H1 (cell line): ENCODE results near the gene PSMB3. TPM values are rescaled to one million over a fixed set of nuclear protein-coding genes. Genes with fewer than 3 reads are reported as not detected.

Source experiments
- CTCF ChIA-PET: fragments of 300-600 bp; sonication (Branson Sonifier 250); formaldehyde crosslinking; loops from one replicate; lab custom pipeline; 2021; ENCODE audit not compliant: partially characterized antibody; lab: Charles Lee
- POLR2A ChIA-PET: fragments of 300-600 bp; sonication (Branson Sonifier 250); formaldehyde crosslinking; loops from one replicate; lab custom pipeline; 2021; ENCODE audit warnings: inconsistent platforms; ENCODE audit not compliant: partially characterized antibody; lab: Charles Lee
- DNase-seq, 2 experiments: peaks; one replicate each; pipeline versions ENCODE4 v3.0.0 to v3.0.0-alpha.2; 2010 to 2022; ENCODE audit warnings: low spot score in 2 of 2, low read depth in 1 of 2, mixed read lengths in 1 of 2
- FAIRE-seq: peaks from 2 replicates; lab custom pipeline; 2011; peaks lifted over from hg19 to GRCh38; lab: Jason Lieb, UNC
- H2AFZ ChIP-seq: 2 replicates; pipeline ENCODE4 v1.8.1; 2012; ENCODE audit warnings: low read length, inconsistent platforms
- H2AK5ac ChIP-seq: 2 replicates; pipeline ENCODE4 v1.6.1; 2013; ENCODE audit warnings: low read depth, low read length
- H2BK120ac ChIP-seq: replicated peaks from 2 replicates; pipeline ENCODE3; 2013; ENCODE audit warnings: low read depth, low read length, inconsistent platforms
- H2BK12ac ChIP-seq: 2 replicates; pipeline ENCODE4 v1.6.1; 2013; ENCODE audit warnings: low read depth, low read length
- H2BK15ac ChIP-seq: 2 replicates; pipeline ENCODE4 v1.6.1; 2013; ENCODE audit warnings: low read length
- H2BK20ac ChIP-seq: 2 replicates; pipeline ENCODE4 v1.6.1; 2013; ENCODE audit warnings: low read length
- H2BK5ac ChIP-seq: 2 replicates; pipeline ENCODE4 v1.6.1; 2013; ENCODE audit warnings: low read depth, low read length
- H3K14ac ChIP-seq: 2 replicates; pipeline ENCODE4 v1.6.1; 2013; ENCODE audit warnings: inconsistent platforms; ENCODE audit not compliant: insufficient read length
- H3K18ac ChIP-seq: 2 replicates; pipeline ENCODE4 v1.6.1; 2013; ENCODE audit warnings: low read length; ENCODE audit errors: extremely low read depth
- H3K23ac ChIP-seq: 2 replicates; pipeline ENCODE4 v1.6.1; 2013; ENCODE audit warnings: inconsistent platforms; ENCODE audit not compliant: insufficient read length
- H3K23me2 ChIP-seq: 2 replicates; pipeline ENCODE4 v1.6.1; 2013; ENCODE audit warnings: low read depth, low read length
- H3K27ac ChIP-seq: 2 replicates; pipeline ENCODE4 v1.6.1; 2011; ENCODE audit warnings: low read depth, low read length, inconsistent platforms
- H3K27me3 ChIP-seq, 4 experiments: replicated peaks in 1 of 4; 1 replicate in 1 of 4; 2 replicates in 3 of 4; pipeline versions ENCODE4 v1.6.1 to v1.8.1; 2011 to 2013; ENCODE audit warnings: low read length in 3 of 4, mild to moderate bottlenecking in 3 of 4, inconsistent platforms in 2 of 4, mixed read lengths in 2 of 4, moderate library complexity in 1 of 4; ENCODE audit not compliant: control insufficient read depth in 3 of 4, insufficient read depth in 3 of 4; ENCODE audit errors: extremely low read depth in 1 of 4
- H3K36me3 ChIP-seq, 4 experiments: 2 replicates each; pipeline versions ENCODE4 v1.6.1 to v1.8.1; 2011 to 2013; ENCODE audit warnings: mild to moderate bottlenecking in 4 of 4, low read length in 3 of 4, moderate library complexity in 2 of 4, control low read depth in 1 of 4, inconsistent platforms in 1 of 4; ENCODE audit not compliant: insufficient read depth in 4 of 4, control insufficient read depth in 2 of 4
- H3K4ac ChIP-seq: replicated peaks from 2 replicates; pipeline ENCODE3; 2013; ENCODE audit warnings: low read length, low read depth, mixed read lengths, inconsistent platforms; ENCODE audit not compliant: insufficient read length
- H3K4me1 ChIP-seq, 4 experiments: replicated peaks in 1 of 4; 1 replicate in 1 of 4; 2 replicates in 3 of 4; pipeline versions ENCODE4 v1.6.1 to v1.8.1; 2011 to 2013; ENCODE audit warnings: low read length in 3 of 4, inconsistent platforms in 2 of 4, mixed read lengths in 1 of 4; ENCODE audit not compliant: insufficient read depth in 4 of 4, control insufficient read depth in 3 of 4
- H3K4me2 ChIP-seq, 2 experiments: 2 replicates each; pipeline versions ENCODE4 v1.6.1 to v1.8.1; 2011 to 2013; ENCODE audit warnings: low read depth in 2 of 2, low read length in 2 of 2, control low read depth in 1 of 2, inconsistent platforms in 1 of 2, mild to moderate bottlenecking in 1 of 2; ENCODE audit not compliant: insufficient read depth in 1 of 2
- H3K4me3 ChIP-seq, 4 experiments: fragments of 200-600, 300-600 bp in 1 of 4; sonication (generic), shearing (Covaris generic), sonication (Bioruptor Twin) in 1 of 4; 2 replicates each; pipeline versions ENCODE4 v1.5.1 to v1.8.1; 2011 to 2016; ENCODE audit warnings: low read length in 4 of 4, low read depth in 3 of 4, control low read depth in 2 of 4, inconsistent platforms in 2 of 4, mild to moderate bottlenecking in 2 of 4, mixed read lengths in 1 of 4, moderate library complexity in 1 of 4; ENCODE audit not compliant: insufficient read depth in 2 of 4; ENCODE audit errors: extremely low read depth in 1 of 4
- H3K56ac ChIP-seq: replicated peaks from 2 replicates; pipeline ENCODE3; 2013; ENCODE audit warnings: low read depth, mild to moderate bottlenecking, mixed read lengths, low read length, inconsistent platforms; ENCODE audit not compliant: insufficient read length
- H3K79me1 ChIP-seq: 2 replicates; pipeline ENCODE4 v1.6.1; 2013; ENCODE audit warnings: low read depth, low read length, control low read depth
- H3K79me2 ChIP-seq, 2 experiments: 2 replicates each; pipeline versions ENCODE4 v1.6.1 to v1.8.1; 2012 to 2013; ENCODE audit warnings: low read length in 2 of 2, mild to moderate bottlenecking in 2 of 2, inconsistent platforms in 1 of 2; ENCODE audit not compliant: insufficient read depth in 2 of 2, control insufficient read depth in 1 of 2
- H3K9ac ChIP-seq, 4 experiments: replicated peaks in 1 of 4; 1 replicate in 1 of 4; 2 replicates in 3 of 4; pipeline versions ENCODE4 v1.6.1 to v1.8.1; 2011 to 2013; ENCODE audit warnings: low read depth in 3 of 4, low read length in 3 of 4, control low read depth in 2 of 4, mild to moderate bottlenecking in 2 of 4, moderate library complexity in 2 of 4, inconsistent platforms in 1 of 4; ENCODE audit errors: extremely low read depth in 1 of 4
- H3K9me3 ChIP-seq, 2 experiments: 2 replicates each; pipeline versions ENCODE4 v1.6.1 to v1.8.1; 2012 to 2013; ENCODE audit warnings: mild to moderate bottlenecking in 2 of 2, moderate library complexity in 2 of 2, control low read depth in 1 of 2, inconsistent platforms in 1 of 2, low read depth in 1 of 2, low read length in 1 of 2, mixed read lengths in 1 of 2; ENCODE audit not compliant: insufficient read depth in 2 of 2
- H4K20me1 ChIP-seq, 2 experiments: replicated peaks in 1 of 2; 2 replicates each; pipeline versions ENCODE3 to v1.8.1; 2011 to 2013; ENCODE audit warnings: inconsistent platforms in 2 of 2, low read length in 2 of 2, mild to moderate bottlenecking in 1 of 2; ENCODE audit not compliant: insufficient read depth in 2 of 2, control insufficient read depth in 1 of 2
- H4K5ac ChIP-seq: 2 replicates; pipeline ENCODE4 v1.6.1; 2013; ENCODE audit warnings: low read length, low read depth, mixed read lengths, inconsistent platforms; ENCODE audit not compliant: insufficient read length
- H4K8ac ChIP-seq: 2 replicates; pipeline ENCODE4 v1.8.0; 2013; ENCODE audit warnings: mild to moderate bottlenecking, moderate library complexity, low read length, inconsistent platforms; ENCODE audit not compliant: insufficient read depth; ENCODE audit errors: extremely low read depth
- H4K91ac ChIP-seq: replicated peaks from 2 replicates; pipeline ENCODE3; 2013; ENCODE audit warnings: low read length, mixed read lengths, inconsistent platforms; ENCODE audit not compliant: insufficient read length
- BCL11A ChIP-seq, 2 experiments: IDR thresholded peaks; one replicate each; pipeline ENCODE4 v1.6.1; 2011; ENCODE audit warnings: low read depth in 2 of 2, low read length in 2 of 2, mild to moderate bottlenecking in 2 of 2
- CEBPB ChIP-seq: IDR thresholded peaks from 2 replicates; pipeline ENCODE4 v1.6.1; 2012; ENCODE audit warnings: low read depth, low read length
- CREB1 ChIP-seq: IDR thresholded peaks from 2 replicates; pipeline ENCODE4 v1.6.1; 2012; ENCODE audit warnings: inconsistent platforms
- CTBP2 ChIP-seq: IDR thresholded peaks from 2 replicates; pipeline ENCODE4 v1.7.0; 2011; ENCODE audit warnings: borderline replicate concordance, mild to moderate bottlenecking, moderate library complexity, mixed read lengths, low read length; ENCODE audit not compliant: insufficient read depth, insufficient read length
- EZH2 ChIP-seq: fragments of 200-600 bp; sonication (generic); IDR thresholded peaks from 2 replicates; pipeline ENCODE4 v1.7.1; 2012; ENCODE audit warnings: low read depth, mild to moderate bottlenecking, moderate library complexity, low read length, inconsistent platforms; ENCODE audit not compliant: severe bottlenecking
- GTF2F1 ChIP-seq: IDR thresholded peaks from 2 replicates; pipeline ENCODE4 v1.6.1; 2012; ENCODE audit warnings: low read depth, low read length, improper control_type of control experiment, borderline replicate concordance
- HDAC6 ChIP-seq: IDR thresholded peaks from one replicate; pipeline ENCODE4 v1.7.1; 2012; ENCODE audit warnings: low read depth, mild to moderate bottlenecking, inconsistent platforms, low read length, moderate library complexity
- JUN ChIP-seq: IDR thresholded peaks from 2 replicates; pipeline ENCODE4 v1.6.1; 2011; ENCODE audit warnings: low read depth, mild to moderate bottlenecking, improper control_type of control experiment, low read length
- KDM1A ChIP-seq: fragments of 200-600, 300-600 bp; sonication (generic); IDR thresholded peaks from 2 replicates; pipeline ENCODE4 v1.7.1; 2016; ENCODE audit warnings: mild to moderate bottlenecking, low read length, borderline replicate concordance
- RAD21 ChIP-seq, 2 experiments: IDR thresholded peaks in 1 of 2; conservative IDR thresholded peaks in 1 of 2; 2 replicates each; pipeline ENCODE4 v1.6.1; 2011; ENCODE audit warnings: low read depth in 2 of 2, low read length in 2 of 2, improper control_type of control experiment in 1 of 2, inconsistent platforms in 1 of 2, mild to moderate bottlenecking in 1 of 2, moderate library complexity in 1 of 2
- RNF2 ChIP-seq: fragments of 200-900, 300-1000 bp; sonication (generic); IDR thresholded peaks from 2 replicates; pipeline ENCODE4 v1.7.1; 2016; ENCODE audit warnings: borderline replicate concordance, low read depth, mild to moderate bottlenecking, antibody characterized with exemption, low read length; ENCODE audit not compliant: poor library complexity, severe bottlenecking; ENCODE audit errors: missing control alignments
- SP1 ChIP-seq: IDR thresholded peaks from 2 replicates; pipeline ENCODE4 v1.6.1; 2011; ENCODE audit warnings: low read depth, low read length
- YY1 ChIP-seq: IDR thresholded peaks from 2 replicates; pipeline ENCODE4 v1.6.1; 2011; ENCODE audit warnings: low read depth, mild to moderate bottlenecking, low read length
- WGBS, 2 experiments: shearing (Covaris generic) in 1 of 2; methylation state at CpG; one replicate each; pipeline versions ENCODE4 v1.1.6 to v1.1.7; 2013 to 2015; ENCODE audit warnings: low lambda C conversion rate in 2 of 2, mixed read lengths in 2 of 2, inconsistent platforms in 1 of 2, low coverage in 1 of 2, missing lambda C conversion rate in 1 of 2; ENCODE audit not compliant: insufficient replicate concordance in 2 of 2, insufficient coverage in 1 of 2, insufficient read length in 1 of 2; ENCODE audit errors: extremely low coverage in 1 of 2, missing lambda C conversion rate in 1 of 2; 5-methylcytosine and 5-hydroxymethylcytosine counted together
- polyA plus RNA-seq, 7 experiments: library from polyadenylated mRNA; depleted of rRNA in 3 of 7; stranded (reverse) in 5 of 7; unstranded in 2 of 7; fragments of >200 nt in 5 of 7; fragments of 200-250 nt in 2 of 7; gene quantifications; 1 replicate in 5 of 7; 2 replicates in 1 of 7; 4 replicates in 1 of 7; pipeline versions ENCODE4 v1.2.1 to v1.2.3, GENCODE V29; 2011 to 2013; ENCODE audit warnings: missing spikeins in 2 of 7, mixed read lengths in 2 of 7
- total RNA-seq: library from RNA; stranded (reverse); fragmentation: NEBNext Ultra II Directional; extraction: Animal tissue kit (Norgen Biotek cat#: 25700); gene quantifications from 2 replicates; pipeline ENCODE4 v1.2.1, GENCODE V29; 2021
- TF ChIP-seq, protein P1 (sequence below): IDR thresholded peaks from 2 replicates; pipeline ENCODE4 v1.6.1; 2012; ENCODE audit warnings: inconsistent platforms

The PSMB3 gene
- total and polyA plus RNA-seq, 2 of the 8 experiments (the other 6 are each of a cell fraction or from before 2014, with no cell fraction given) = 291 to 914 TPM

DNA sequence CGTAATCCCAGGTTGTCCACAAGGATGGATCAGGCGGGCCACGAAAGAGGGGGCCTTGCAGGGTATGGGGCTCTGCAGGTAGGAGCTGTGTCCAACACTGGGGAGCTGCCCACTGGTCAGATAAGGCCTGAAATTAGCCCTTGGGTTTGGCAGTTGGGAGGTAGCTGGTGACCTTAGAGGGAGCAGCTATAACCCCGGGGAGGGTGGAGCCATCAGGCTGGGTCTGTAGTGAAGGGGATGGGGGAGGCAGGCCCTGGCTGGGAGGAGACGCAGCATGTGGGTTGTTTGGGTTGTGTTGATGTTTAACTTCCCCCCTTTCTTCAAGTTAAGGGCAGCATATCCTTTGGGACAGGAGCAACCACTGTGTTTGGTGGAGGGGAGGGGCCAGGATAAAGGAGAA lies 41.6 kb upstream of the PSMB3 start:
- no peaks in the 10 kb centered on the region for H3K9me3 ChIP-seq
- H3K56ac ChIP-seq = no peak overlapping the region
- no peaks in the 10 kb centered on the region for H3K79me1 ChIP-seq
- no peaks in the 10 kb centered on the region for H3K79me2 ChIP-seq
- H4K20me1 ChIP-seq = peaks cover 2 to 7% of the 10 kb centered on the region in 2 experiments
- H3K23me2 ChIP-seq = peaks cover 12% of the 10 kb centered on the region
- no peak overlapping the region for H3K27ac ChIP-seq
- no peak overlapping the region for H3K23ac ChIP-seq
- no peak overlapping the region for H2BK120ac ChIP-seq
- no peak overlapping the region for H3K14ac ChIP-seq
- H2BK12ac ChIP-seq = no peak overlapping the region
- CTCF ChIA-PET = interaction anchor here (0.8 to 3.4 kb wide), 17 partner anchors 8 to 127 kb away, joined by 3 to 21 read pairs (median 4); no protein-coding TSS in a partner anchor
- no peak overlapping the region for H3K9ac ChIP-seq
- H2BK5ac ChIP-seq = no peak overlapping the region
- no peak overlapping the region for H3K4ac ChIP-seq
- no peak overlapping the region for H2AFZ ChIP-seq
- H3K4me2 ChIP-seq = no peak overlapping the region
- H4K5ac ChIP-seq = no peak overlapping the region
- 91% methylated on average over 5 of the region's 5 CpGs; no CpG with 5 or more reads in 1 of the 2 experiments for WGBS, 2 experiments
- no peak overlapping the region for H2BK15ac ChIP-seq
- H3K18ac ChIP-seq = no peak overlapping the region
- no peak overlapping the region for H2BK20ac ChIP-seq
- POLR2A ChIA-PET = interaction anchor here (0.6 to 2.7 kb wide), 9 partner anchors 9 to 113 kb away, joined by 3 to 24 read pairs (median 4); no protein-coding TSS in a partner anchor
- H3K4me3 ChIP-seq = no peak overlapping the region
- DNase-seq (no peak), FAIRE-seq (no peak)
- H3K27me3 ChIP-seq = peaks cover 4 to 36% (median 22%) of the 10 kb centered on the region in 4 experiments
- no peaks in the 10 kb centered on the region for H3K36me3 ChIP-seq
- H2AK5ac ChIP-seq = no peak overlapping the region
- H4K8ac ChIP-seq = no peak overlapping the region
- H4K91ac ChIP-seq = no peak overlapping the region
- peaks cover 15 to 41% (median 27%) of the 10 kb centered on the region in 4 experiments for H3K4me1 ChIP-seq
- no peak for TF ChIP-seq RNF2
- TF ChIP-seq, protein P1, sequence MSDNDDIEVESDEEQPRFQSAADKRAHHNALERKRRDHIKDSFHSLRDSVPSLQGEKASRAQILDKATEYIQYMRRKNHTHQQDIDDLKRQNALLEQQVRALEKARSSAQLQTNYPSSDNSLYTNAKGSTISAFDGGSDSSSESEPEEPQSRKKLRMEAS = no peak
- TF ChIP-seq YY1 = no peak
- no peak for TF ChIP-seq SP1
- TF ChIP-seq CTBP2 = no peak
- no peak for TF ChIP-seq BCL11A (IDR thresholded peaks at IDR 0.05; ENCODE audit: low read depth in 2 of 2, low read length in 2 of 2)
- TF ChIP-seq RAD21 (IDR thresholded peaks at IDR 0.05 in 1 of 2, conservative IDR thresholded peaks at IDR 0.05 in 1 of 2; ENCODE audit: low read depth in 2 of 2, low read length in 2 of 2) = no peak
- no peak for TF ChIP-seq CEBPB
- no peak for TF ChIP-seq CREB1
- no peak for TF ChIP-seq EZH2
- TF ChIP-seq KDM1A = no peak
- no peak for TF ChIP-seq HDAC6
- TF ChIP-seq JUN = no peak
- no peak for TF ChIP-seq GTF2F1
